GM21447 (cell line): ENCODE measurements around the gene FUT1.
"Not testable (repeated sequence)": the region's sequence is repeated elsewhere in the genome, so short reads cannot be mapped to it uniquely, and the experiment has no call there.

Source experiments
- ATAC-seq: cut with Tn5 transposase; IDR thresholded peaks from one replicate; pipeline ENCODE4 v1.9.1; 2021; ENCODE audit not compliant: unreplicated experiment

Gene FUT1

GRCh38 chr19:48718106-48718505, 34.3 kb downstream of the FUT1 start:
- ATAC-seq: not testable (repeated sequence)

DNA sequence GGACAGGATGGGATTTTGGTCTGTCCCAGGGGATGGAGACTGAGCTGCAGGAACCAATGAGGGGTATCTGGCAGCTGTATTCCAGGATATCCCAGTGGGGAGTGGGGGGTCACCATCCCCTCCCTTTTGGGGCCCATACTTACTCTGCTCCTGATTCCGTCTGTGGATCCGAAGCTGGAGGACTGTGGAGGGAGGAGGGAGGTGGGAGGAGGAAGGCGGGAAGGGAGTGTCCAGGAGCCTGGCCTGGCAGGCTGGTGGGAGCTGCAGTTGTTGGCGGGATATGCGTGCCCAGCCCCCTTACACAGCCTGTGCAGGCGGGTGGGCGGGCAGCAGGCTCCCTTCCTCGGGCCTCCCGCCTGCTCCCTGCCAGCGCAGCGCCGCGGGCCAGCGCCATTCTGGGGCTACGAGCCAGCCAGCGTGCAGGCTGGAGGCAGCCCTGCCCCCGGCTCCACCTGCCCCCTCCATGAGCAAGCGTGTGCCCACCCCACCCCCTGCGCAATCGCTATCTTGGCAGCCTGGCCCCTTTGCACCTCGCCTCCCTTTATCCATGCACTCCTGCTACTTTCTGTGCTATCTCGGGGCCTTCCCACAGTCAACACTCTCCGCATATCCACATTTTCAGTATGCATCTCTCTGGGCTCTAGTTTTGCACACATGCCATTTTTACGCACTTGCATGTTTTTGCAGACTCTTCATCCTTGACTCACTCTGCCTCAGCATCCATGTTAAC, 35.7 kb downstream of the FUT1 start:
- ATAC-seq: no peak

DNA sequence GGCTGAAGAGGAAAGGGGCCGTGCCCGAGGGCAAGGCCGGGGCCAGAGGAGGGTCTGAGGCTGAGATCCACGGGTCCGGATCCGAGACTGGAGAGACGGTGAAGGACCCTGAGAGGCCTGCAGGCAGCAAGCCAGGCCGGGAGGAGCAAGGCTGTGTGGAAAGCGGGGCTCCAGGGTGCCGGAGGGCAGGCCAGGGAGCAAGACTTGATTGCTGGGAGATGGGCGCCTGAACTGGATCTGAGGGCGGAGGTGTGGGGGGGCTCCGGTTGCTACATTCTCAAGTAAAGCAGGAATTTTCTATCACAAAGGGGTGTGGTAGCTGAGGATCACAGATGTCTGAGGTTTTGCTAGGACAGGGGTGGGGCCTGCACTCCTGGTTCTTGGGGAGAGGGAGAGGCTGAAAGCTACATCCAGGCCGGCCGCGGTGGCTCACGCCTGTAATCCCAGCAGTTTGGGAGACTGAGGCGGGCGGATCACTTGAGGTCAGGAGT, 36.7 kb downstream of the FUT1 start:
- ATAC-seq: no peak

DNA sequence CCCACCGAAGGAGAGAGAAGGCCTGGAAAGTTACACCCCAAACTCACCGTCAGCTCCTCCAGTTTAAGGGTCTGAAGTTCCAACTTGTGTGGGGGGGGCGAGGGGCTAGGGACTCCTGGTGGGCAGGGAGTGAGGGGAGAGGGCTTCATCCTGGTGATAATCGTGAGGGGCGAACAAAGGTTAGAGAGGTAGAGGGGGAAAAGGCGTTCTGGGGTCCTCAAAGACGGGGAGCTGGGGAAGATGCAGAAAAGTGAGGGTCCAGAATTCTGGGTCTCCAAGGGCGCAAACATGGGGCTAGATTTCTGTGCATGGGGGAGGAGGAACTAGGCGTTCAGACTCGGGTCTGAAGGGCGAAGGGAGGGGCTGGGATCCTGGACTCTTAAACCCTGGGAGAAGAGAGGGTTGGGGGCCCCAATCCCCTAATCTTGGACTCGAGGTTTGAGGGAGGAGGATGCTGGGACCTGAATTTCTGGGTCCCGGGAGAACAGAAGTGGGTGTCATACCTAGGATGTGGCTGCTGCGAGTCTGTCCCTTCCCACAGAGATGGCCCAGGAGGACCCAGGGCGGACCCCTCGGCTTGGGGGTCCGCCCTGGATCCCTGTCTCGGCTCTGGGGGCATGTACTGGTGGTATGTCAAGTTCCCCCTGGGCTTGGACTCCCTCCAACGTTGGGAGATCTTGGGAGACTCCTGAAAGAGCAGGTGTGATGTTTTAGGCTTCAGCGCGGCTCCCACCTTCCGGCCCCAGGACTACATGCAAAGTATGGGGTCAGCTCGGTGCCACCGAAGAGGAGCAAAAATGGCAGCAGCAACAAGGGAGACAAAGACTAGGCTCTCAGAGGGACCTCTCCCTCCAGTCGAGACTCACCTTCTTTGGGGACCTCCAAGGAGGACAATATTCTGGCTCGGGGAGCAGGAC, 37.4 kb downstream of the FUT1 start:
- no peak for ATAC-seq

DNA sequence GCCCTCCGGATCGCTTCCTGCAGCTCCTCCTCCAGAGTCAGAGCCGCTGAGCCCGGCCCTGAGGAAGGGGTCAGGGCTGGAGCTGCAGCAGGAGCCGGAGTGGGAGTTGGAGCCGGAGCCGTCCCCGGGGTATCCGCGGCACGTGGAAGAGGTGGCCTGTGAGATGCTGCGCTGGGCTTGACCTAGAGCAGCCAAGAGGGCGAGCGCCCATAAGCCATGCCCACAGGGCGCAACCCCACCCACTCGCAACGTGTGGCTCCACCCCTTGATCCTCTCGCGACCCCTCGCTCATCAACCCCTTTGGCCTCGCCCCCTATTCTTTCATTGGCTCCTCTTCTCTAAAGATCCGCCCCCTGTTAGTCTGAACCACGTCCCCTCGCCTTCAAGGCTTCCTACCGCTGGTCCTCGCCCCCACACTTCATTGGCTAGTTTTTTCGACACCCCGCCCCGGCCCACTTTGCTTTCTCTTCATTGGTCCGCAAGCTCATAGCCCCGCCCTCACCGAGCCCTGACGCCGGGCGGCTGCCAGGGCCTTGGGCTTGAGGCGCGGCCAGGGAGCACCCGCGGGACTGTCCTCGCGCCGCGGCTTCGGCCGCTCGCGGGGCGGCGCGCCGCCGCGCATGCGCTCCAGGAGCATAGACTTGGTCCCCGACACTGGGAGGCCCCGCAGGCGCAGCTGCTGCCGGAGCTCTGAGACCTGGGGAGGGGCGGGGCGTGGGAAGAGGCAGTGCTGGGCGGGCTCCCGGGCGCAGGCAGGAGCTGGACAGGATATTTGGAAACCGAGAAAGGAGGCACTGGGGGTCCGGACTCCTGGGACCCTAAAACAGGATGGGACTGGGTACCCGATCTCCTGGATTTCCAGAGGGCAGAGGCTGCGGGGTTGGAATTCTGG, 38.3 kb downstream of the FUT1 start:
- peak; percentile 95 for ATAC-seq

DNA sequence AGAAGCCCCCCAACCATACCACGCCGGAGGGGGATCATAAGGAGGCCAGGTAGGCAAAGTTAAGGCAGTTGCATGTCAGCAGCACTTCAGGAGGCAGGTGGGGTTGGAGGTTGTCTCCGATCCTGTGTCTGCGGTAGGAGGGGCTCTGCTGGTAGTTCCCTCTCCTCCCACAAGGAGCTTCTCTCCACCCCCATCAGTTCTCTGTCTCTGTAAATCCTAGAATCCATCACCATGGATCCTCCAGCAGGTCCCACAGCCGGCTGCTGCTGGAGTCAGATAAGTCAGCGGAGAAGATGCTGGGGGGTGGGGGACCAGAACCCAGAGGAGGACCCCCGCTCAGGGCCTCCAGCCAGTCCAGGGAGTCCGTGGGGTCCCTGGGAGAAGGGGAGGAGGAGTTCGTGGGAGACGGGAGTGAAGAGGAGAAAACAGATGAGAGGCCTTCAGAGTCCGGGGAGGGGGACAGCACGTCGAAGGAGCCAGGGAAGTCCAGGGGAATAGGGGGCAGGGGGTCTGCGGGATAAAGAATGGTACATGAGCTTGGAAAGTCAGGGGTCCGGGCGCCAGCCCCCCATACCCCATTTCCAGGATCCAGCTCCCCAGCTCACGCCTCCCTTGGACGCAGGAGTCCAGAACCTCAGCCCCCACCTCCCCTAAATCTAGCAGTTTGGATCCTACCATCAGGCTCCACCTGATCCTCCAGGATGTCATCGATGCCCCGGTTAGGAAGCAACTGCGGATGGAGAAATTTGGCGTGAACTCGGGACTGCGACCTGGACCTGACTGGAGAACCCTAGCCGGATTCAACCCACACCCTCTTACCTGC, 39.2 kb downstream of the FUT1 start:
- ATAC-seq: no peak

DNA sequence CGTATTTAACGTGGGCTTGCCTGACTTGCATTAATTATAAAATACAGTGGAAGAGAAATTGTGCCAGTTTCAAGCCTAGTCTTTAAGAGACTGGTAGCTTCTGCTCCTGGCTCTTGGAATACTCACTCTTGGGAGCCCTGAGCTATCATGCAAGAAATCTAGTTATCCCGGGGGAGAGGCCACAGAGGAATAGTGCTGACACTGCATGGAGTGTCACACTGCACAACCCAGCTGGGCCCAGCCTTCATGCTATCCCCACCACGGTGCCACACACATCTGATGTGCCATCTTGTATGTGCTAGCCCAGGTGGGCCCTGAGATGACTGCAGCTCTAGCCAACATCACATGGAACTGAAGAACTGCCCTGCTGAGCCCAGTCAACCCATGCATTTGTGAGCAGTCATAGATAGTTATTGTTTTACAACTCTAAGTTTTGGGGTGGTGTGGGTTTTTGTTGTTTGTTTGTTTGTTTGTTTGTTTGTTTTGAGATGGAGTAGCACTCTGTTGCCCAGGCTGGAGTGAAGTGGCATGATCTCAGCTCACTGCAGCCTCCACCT, 41.3 kb downstream of the FUT1 start:
- ATAC-seq: no peak

DNA sequence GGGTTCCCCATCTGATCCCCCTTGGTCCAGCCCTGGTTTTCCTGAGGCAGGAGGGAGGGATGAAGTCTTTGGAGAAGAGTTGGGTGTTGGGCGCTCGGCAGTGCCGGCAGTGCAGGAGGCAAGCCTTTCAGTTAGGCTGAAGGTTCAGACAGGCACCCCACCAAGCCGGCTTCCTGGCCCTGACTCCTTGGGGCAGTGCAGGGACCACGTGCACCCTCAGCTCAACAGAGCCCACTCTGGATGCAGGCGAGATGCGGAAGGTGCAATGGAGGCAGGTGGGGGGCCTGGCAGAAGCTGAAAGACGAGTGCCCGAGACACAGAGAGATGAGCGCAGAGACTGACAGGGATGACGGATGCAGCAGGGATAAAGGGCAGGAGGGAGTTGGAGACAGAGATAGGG, 44.0 kb downstream of the FUT1 start:
- no peak for ATAC-seq

GRCh38 chr19:48705431-48705830, 47.0 kb downstream of the FUT1 start:
- ATAC-seq: no peak

- ATAC-seq: no peak
Measured at GRCh38 chr19:48703316-48703715, 49.1 kb downstream of the FUT1 start.

DNA sequence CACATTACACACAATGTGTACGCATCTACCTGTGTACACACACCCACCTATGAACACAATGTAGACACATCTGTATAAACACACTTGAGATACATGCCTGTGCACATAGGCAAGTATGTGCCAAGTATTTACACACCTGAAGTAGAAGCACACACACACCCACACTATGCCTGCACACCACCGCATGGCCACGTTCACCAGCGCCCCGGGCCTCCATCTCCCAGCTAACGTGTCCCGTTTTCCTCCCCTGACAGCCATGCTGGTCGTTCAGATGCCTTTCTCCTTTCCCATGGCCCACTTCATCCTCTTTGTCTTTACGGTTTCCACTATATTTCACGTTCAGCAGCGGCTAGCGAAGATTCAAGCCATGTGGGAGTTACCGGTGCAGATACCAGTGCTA, 49.7 kb downstream of the FUT1 start:
- ATAC-seq: no peak

DNA sequence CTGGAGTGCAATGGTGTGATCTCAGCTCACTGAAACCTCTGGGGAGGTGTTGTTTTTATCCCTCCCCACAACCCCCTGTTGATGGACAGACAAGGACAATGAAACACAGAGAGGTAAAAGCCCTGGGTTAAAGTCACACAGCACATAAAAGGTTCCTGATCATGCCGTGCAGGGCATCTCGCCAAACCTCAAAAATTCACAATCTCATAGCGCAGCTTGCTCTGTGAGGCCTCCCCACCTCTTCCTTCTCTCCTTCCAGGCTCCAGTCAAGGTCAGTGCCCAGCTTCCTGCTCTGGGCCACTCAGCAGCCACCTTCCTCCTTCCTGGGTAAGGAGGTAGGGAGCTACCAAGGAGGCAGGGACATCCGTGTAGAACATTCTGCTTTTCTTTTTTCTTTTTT, 54.4 kb downstream of the FUT1 start:
- ATAC-seq: no peak
